Liver (tissue), 9 donors: ENCODE measurements around the gene DCAF16. TPM values are rescaled to one million over a fixed set of nuclear protein-coding genes. Genes with fewer than 3 reads are reported as not detected.
A peak's percentile ranks its signal among the peaks of the same experiment; 100 is the strongest.

Source experiments
- DNase-seq: peaks from one replicate; pipeline ENCODE4 v3.0.0-alpha.2; 2017; ENCODE audit warnings: low spot score
- H3K27ac ChIP-seq, 2 donors: one replicate each; pipeline ENCODE4 v1.7.0; 2013; ENCODE audit warnings: inconsistent platforms in 2 of 2, low read length in 2 of 2, control low read depth in 1 of 2, low read depth in 1 of 2, mild to moderate bottlenecking in 1 of 2
- H3K27me3 ChIP-seq, 4 donors: one replicate each; pipeline versions ENCODE4 v1.6.1 to v1.7.0; 2013; ENCODE audit warnings: low read length in 3 of 4, inconsistent platforms in 1 of 4, mild to moderate bottlenecking in 1 of 4, moderate library complexity in 1 of 4; ENCODE audit not compliant: control insufficient read depth in 4 of 4, insufficient read depth in 4 of 4
- H3K36me3 ChIP-seq, 4 donors: one replicate each; pipeline versions ENCODE4 v1.6.1 to v1.7.0; 2013; ENCODE audit warnings: low read length in 3 of 4, mild to moderate bottlenecking in 3 of 4, low read depth in 1 of 4, moderate library complexity in 1 of 4; ENCODE audit not compliant: control insufficient read depth in 4 of 4, insufficient read depth in 3 of 4
- H3K4me1 ChIP-seq, 4 donors: one replicate each; pipeline versions ENCODE4 v1.6.1 to v1.7.0; 2013; ENCODE audit warnings: low read length in 3 of 4, mild to moderate bottlenecking in 3 of 4, moderate library complexity in 1 of 4; ENCODE audit not compliant: control insufficient read depth in 4 of 4, insufficient read depth in 4 of 4
- H3K4me3 ChIP-seq, 3 donors: one replicate each; pipeline versions ENCODE4 v1.6.1 to v1.7.0; 2013; ENCODE audit warnings: low read length in 3 of 3, control low read depth in 1 of 3, low read depth in 1 of 3, mild to moderate bottlenecking in 1 of 3
- H3K9ac ChIP-seq, 2 donors: one replicate each; pipeline ENCODE4 v1.7.0; 2013; ENCODE audit warnings: low read length in 2 of 2, mild to moderate bottlenecking in 2 of 2, moderate library complexity in 2 of 2, control low read depth in 1 of 2, low read depth in 1 of 2
- H3K9me3 ChIP-seq, 4 donors: one replicate each; pipeline versions ENCODE4 v1.6.1 to v1.7.0; 2013; ENCODE audit warnings: low read length in 3 of 4; ENCODE audit not compliant: control insufficient read depth in 4 of 4
- EGR1 ChIP-seq, 2 donors: IDR thresholded peaks; 2 replicates each; pipeline ENCODE4 v1.6.1; 2016 to 2018; ENCODE audit warnings: antibody characterized with exemption in 2 of 2, low read depth in 2 of 2
- FOXA1 ChIP-seq: IDR thresholded peaks from 2 replicates; pipeline ENCODE4 v1.6.1; 2016; ENCODE audit warnings: antibody characterized with exemption
- FOXA2 ChIP-seq: IDR thresholded peaks from 2 replicates; pipeline ENCODE4 v1.6.1; 2016; ENCODE audit warnings: antibody characterized with exemption
- GABPA ChIP-seq, 2 donors: IDR thresholded peaks in 1 of 2; conservative IDR thresholded peaks in 1 of 2; 2 replicates each; pipeline ENCODE4 v1.6.1; 2016; ENCODE audit warnings: antibody characterized with exemption in 2 of 2, mild to moderate bottlenecking in 1 of 2, moderate library complexity in 1 of 2
- HNF4A ChIP-seq, 2 donors: conservative IDR thresholded peaks; 2 replicates each; pipeline ENCODE4 v1.6.1; 2016; ENCODE audit warnings: antibody characterized with exemption in 2 of 2, mild to moderate bottlenecking in 2 of 2
- HNF4G ChIP-seq: IDR thresholded peaks from 2 replicates; pipeline ENCODE4 v1.6.1; 2016; ENCODE audit warnings: antibody characterized with exemption
- JUND ChIP-seq, 2 donors: IDR thresholded peaks; 2 replicates each; pipeline ENCODE4 v1.6.1; 2016; ENCODE audit warnings: antibody characterized with exemption in 2 of 2
- MAX ChIP-seq: IDR thresholded peaks from 2 replicates; pipeline ENCODE4 v1.6.1; 2016; ENCODE audit warnings: antibody characterized with exemption
- NR2F2 ChIP-seq: IDR thresholded peaks from 2 replicates; pipeline ENCODE4 v1.6.1; 2016; ENCODE audit warnings: antibody characterized with exemption
- RAD21 ChIP-seq, 2 donors: IDR thresholded peaks; 2 replicates each; pipeline ENCODE4 v1.6.1; 2016; ENCODE audit warnings: antibody characterized with exemption in 2 of 2, mild to moderate bottlenecking in 2 of 2
- REST ChIP-seq: IDR thresholded peaks from 2 replicates; pipeline ENCODE4 v1.6.1; 2016; ENCODE audit warnings: antibody characterized with exemption, mild to moderate bottlenecking
- RXRA ChIP-seq, 2 donors: IDR thresholded peaks; 2 replicates each; pipeline ENCODE4 v1.6.1; 2017 to 2018; ENCODE audit warnings: antibody characterized with exemption in 2 of 2, mild to moderate bottlenecking in 1 of 2
- SP1 ChIP-seq: IDR thresholded peaks from 2 replicates; pipeline ENCODE4 v1.6.1; 2018; ENCODE audit warnings: antibody characterized with exemption, mild to moderate bottlenecking
- TAF1 ChIP-seq: conservative IDR thresholded peaks from 2 replicates; pipeline ENCODE4 v1.6.1; 2016; ENCODE audit warnings: antibody characterized with exemption, mild to moderate bottlenecking
- YY1 ChIP-seq: IDR thresholded peaks from 2 replicates; pipeline ENCODE4 v1.6.1; 2016; ENCODE audit warnings: antibody characterized with exemption, mild to moderate bottlenecking
- WGBS: extraction: QIAGEN DNeasy Blood & Tissue Kit; methylation state at CpG from one replicate; pipeline ENCODE4 v1.1.7; 2013; 5-methylcytosine and 5-hydroxymethylcytosine counted together
- polyA plus RNA-seq, 2 donors: library from polyadenylated mRNA; stranded (reverse) in 1 of 2; unstranded in 1 of 2; fragments of 200-250 nt in 1 of 2; fragments of >200 nt in 1 of 2; fragmentation: Nextera tagmentation in 1 of 2; extraction: Ambion mirVana in 1 of 2; gene quantifications; one replicate each; pipeline versions ENCODE4 v1.2.1 to v1.2.3, GENCODE V29; 2013 to 2015
- total RNA-seq, 2 donors: library from RNA; depleted of rRNA; stranded (reverse); fragments of >200 nt; gene quantifications; one replicate each; pipeline ENCODE4 v1.2.3, GENCODE V29; 2014
- TF ChIP-seq, protein P1 (sequence below): IDR thresholded peaks from 2 replicates; pipeline ENCODE4 v1.6.1; 2016; ENCODE audit warnings: antibody characterized with exemption
- TF ChIP-seq, protein P2 (sequence below): IDR thresholded peaks from 2 replicates; pipeline ENCODE4 v1.6.1; 2016; ENCODE audit warnings: antibody characterized with exemption
- donor health status: healthy.
- donor health status: healthy.
- donor health status: healthy.
- donor health status: healthy.
- donor health status: healthy.

Gene DCAF16
- total and polyA plus RNA-seq, 4 donors = 1.6 to 13.4 (median 5.0) TPM

- TF ChIP-seq, protein P1, sequence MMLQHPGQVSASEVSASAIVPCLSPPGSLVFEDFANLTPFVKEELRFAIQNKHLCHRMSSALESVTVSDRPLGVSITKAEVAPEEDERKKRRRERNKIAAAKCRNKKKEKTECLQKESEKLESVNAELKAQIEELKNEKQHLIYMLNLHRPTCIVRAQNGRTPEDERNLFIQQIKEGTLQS = no peak
- TF ChIP-seq TAF1 (no peak), RXRA (IDR thresholded peaks at IDR 0.05) (no peak)
These were observed 1.6 kb upstream of the DCAF16 start (continued) for GRCh38 chr4:17812125-17812524.

GRCh38 chr4:17811078-17811603 lies 584 bp upstream of the DCAF16 start:
- H3K9ac ChIP-seq = no peak overlapping the region
- WGBS = 1% methylated on average over 48 of the region's 48 CpGs
- peaks cover 5 to 33% (median 27%) of the 10 kb centered on the region in 4 donors for H3K4me1 ChIP-seq
- H3K4me3 ChIP-seq = peak overlapping the region; percentile 48 to 60 (median 58)
- H3K36me3 ChIP-seq = no peaks in the 10 kb centered on the region
- H3K27ac ChIP-seq = no peak overlapping the region
- no peak for TF ChIP-seq YY1
- TF ChIP-seq EGR1 (IDR thresholded peaks at IDR 0.05; ENCODE audit: low read depth in 2 of 2) = no peak
- no peak for TF ChIP-seq FOXA1
- TF ChIP-seq, protein P2, sequence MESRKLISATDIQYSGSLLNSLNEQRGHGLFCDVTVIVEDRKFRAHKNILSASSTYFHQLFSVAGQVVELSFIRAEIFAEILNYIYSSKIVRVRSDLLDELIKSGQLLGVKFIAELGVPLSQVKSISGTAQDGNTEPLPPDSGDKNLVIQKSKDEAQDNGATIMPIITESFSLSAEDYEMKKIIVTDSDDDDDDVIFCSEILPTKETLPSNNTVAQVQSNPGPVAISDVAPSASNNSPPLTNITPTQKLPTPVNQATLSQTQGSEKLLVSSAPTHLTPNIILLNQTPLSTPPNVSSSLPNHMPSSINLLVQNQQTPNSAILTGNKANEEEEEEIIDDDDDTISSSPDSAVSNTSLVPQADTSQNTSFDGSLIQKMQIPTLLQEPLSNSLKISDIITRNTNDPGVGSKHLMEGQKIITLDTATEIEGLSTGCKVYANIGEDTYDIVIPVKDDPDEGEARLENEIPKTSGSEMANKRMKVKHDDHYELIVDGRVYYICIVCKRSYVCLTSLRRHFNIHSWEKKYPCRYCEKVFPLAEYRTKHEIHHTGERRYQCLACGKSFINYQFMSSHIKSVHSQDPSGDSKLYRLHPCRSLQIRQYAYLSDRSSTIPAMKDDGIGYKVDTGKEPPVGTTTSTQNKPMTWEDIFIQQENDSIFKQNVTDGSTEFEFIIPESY = no peak
- TF ChIP-seq NR2F2 = no peak
- TF ChIP-seq, protein P1 = no peak
- no peak for TF ChIP-seq HNF4G
- TF ChIP-seq RAD21 (IDR thresholded peaks at IDR 0.05) = no peak
- no peak for TF ChIP-seq JUND (IDR thresholded peaks at IDR 0.05)
- no peak for TF ChIP-seq FOXA2
- TF ChIP-seq MAX = no peak
- no peak for TF ChIP-seq GABPA (IDR thresholded peaks at IDR 0.05 in 1 of 2, conservative IDR thresholded peaks at IDR 0.05 in 1 of 2)
- no peak for TF ChIP-seq HNF4A (conservative IDR thresholded peaks at IDR 0.05)
- no peak for DNase-seq
- H3K9me3 ChIP-seq = no peaks in the 10 kb centered on the region
- H3K27me3 ChIP-seq = no peaks in the 10 kb centered on the region

DNA sequence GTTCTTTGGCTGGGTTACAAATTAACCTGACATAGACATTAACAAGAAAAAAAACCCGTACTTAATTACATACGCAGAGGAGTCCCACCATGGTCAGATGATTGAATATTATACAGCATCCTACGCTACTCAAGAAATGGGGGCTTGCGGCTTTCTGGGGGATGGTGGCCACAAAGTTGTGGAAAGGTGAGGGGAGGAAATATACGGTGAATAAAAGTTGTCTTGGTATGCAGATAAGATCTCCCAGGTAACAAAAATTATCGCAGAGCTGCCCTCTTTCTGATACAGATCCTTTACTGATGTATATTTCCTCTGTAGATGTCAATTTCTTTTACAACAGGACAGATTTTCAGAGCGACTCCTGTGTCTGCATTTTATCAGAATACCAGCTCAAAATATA lies 890 bp downstream of the DCAF16 start:
- no peaks in the 10 kb centered on the region for H3K27me3 ChIP-seq
- no peaks in the 10 kb centered on the region for H3K9me3 ChIP-seq
- H3K36me3 ChIP-seq = peaks cover 0 to 2% (median 2%) of the 10 kb centered on the region in 4 donors
- DNase-seq = no peak
- TF ChIP-seq, protein P1 = no peak
- no peak for TF ChIP-seq HNF4G
- no peak for TF ChIP-seq YY1
- no peak for TF ChIP-seq FOXA2
- TF ChIP-seq REST = no peak
- TF ChIP-seq, protein P2 = no peak
- no peak for TF ChIP-seq SP1
- no peak for TF ChIP-seq GABPA (IDR thresholded peaks at IDR 0.05 in 1 of 2, conservative IDR thresholded peaks at IDR 0.05 in 1 of 2)
- TF ChIP-seq RXRA (IDR thresholded peaks at IDR 0.05) = no peak
- TF ChIP-seq EGR1 (IDR thresholded peaks at IDR 0.05; ENCODE audit: low read depth in 2 of 2) = no peak
- no peak for TF ChIP-seq JUND (IDR thresholded peaks at IDR 0.05)
- TF ChIP-seq FOXA1 = no peak
- H3K4me1 ChIP-seq = peaks cover 5 to 33% (median 27%) of the 10 kb centered on the region in 4 donors
- 2% methylated on average over 7 of the region's 7 CpGs for WGBS
- peak overlapping the region; percentile 73 to 91 for H3K9ac ChIP-seq
- peak overlapping the region; percentile 62 to 87 (median 86) for H3K4me3 ChIP-seq
- H3K27ac ChIP-seq = peak overlapping the region in 1 of 2 donors; percentile 89
